Stomach smooth muscle (tissue), 2 donors: ENCODE data around the gene LECT2.

Source experiments
- H3K27ac ChIP-seq: one replicate; pipeline ENCODE4 v1.7.0; 2013; ENCODE audit warnings: mild to moderate bottlenecking, low read length, inconsistent platforms
- H3K27me3 ChIP-seq, 2 donors: one replicate each; pipeline ENCODE4 v1.7.0; 2013; ENCODE audit warnings: low read length in 2 of 2; ENCODE audit not compliant: insufficient read depth in 2 of 2, control insufficient read depth in 1 of 2
- H3K36me3 ChIP-seq, 2 donors: one replicate each; pipeline ENCODE4 v1.7.0; 2013; ENCODE audit warnings: low read length in 2 of 2; ENCODE audit not compliant: control insufficient read depth in 2 of 2, insufficient read depth in 2 of 2
- H3K4me1 ChIP-seq: one replicate; pipeline ENCODE4 v1.7.0; 2013; ENCODE audit warnings: low read length; ENCODE audit not compliant: control insufficient read depth, insufficient read depth
- H3K4me3 ChIP-seq, 2 donors: one replicate each; pipeline ENCODE4 v1.7.0; 2013; ENCODE audit warnings: low read length in 2 of 2
- H3K9ac ChIP-seq, 2 donors: one replicate each; pipeline ENCODE4 v1.7.0; 2013; ENCODE audit warnings: low read length in 2 of 2, mild to moderate bottlenecking in 1 of 2
- H3K9me3 ChIP-seq, 2 donors: one replicate each; pipeline ENCODE4 v1.7.0; 2013; ENCODE audit warnings: low read length in 2 of 2; ENCODE audit not compliant: control insufficient read depth in 2 of 2
- donor health status: healthy.
- donor health status: Pancreatic carcinoma.

The LECT2 gene

GRCh38 chr5:135905144-135905543 is 49.6 kb downstream of the LECT2 start:
- no peak overlapping the region for H3K27ac ChIP-seq
- H3K9me3 ChIP-seq: no peaks in the 10 kb centered on the region
- H3K36me3 ChIP-seq: no peaks in the 10 kb centered on the region
- H3K4me1 ChIP-seq: no peaks in the 10 kb centered on the region
- peaks cover 3 to 10% of the 10 kb centered on the region in 2 donors for H3K27me3 ChIP-seq
- no peak overlapping the region for H3K4me3 ChIP-seq
- H3K9ac ChIP-seq: no peak overlapping the region

DNA sequence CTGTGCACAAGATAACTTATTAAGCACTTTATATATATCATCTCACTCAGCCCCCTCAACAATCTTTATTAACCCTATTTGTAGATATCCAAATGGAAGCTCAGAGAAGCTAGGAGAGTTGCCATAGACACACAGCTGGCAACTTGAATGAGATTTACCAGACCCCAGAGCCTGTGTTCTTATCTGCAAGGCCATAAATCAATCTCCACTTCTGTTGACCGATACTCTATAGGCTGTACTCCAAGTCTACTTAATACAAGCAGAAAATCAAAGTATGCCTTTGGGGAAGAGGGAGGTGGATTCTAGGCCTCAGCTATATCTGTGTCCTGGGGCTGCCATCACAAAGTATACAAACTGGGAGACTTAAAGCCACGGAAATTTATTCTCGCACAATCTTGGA is 53.1 kb downstream of the LECT2 start:
- Histone ChIP-seq H3K36me3 (no peaks in the 10 kb centered on the region), H3K27me3 (peaks cover 3 to 5% of the 10 kb centered on the region in 2 donors), H3K9ac (no peak overlapping the region), H3K4me3 (no peak overlapping the region), H3K9me3 (no peaks in the 10 kb centered on the region), H3K27ac (no peak overlapping the region), H3K4me1 (no peaks in the 10 kb centered on the region)

- H3K9me3 ChIP-seq: no peaks in the 10 kb centered on the region
- peaks cover 5 to 6% of the 10 kb centered on the region in 2 donors for H3K27me3 ChIP-seq
- H3K4me3 ChIP-seq: no peak overlapping the region
- no peaks in the 10 kb centered on the region for H3K36me3 ChIP-seq
- H3K27ac ChIP-seq: no peak overlapping the region
- no peaks in the 10 kb centered on the region for H3K4me1 ChIP-seq
- no peak overlapping the region for H3K9ac ChIP-seq
Measured at GRCh38 chr5:135900276-135900675, 54.5 kb downstream of the LECT2 start.

GRCh38 chr5:135898651-135899050 is 56.1 kb downstream of the LECT2 start:
- no peaks in the 10 kb centered on the region for H3K36me3 ChIP-seq
- H3K4me1 ChIP-seq: no peaks in the 10 kb centered on the region
- H3K27ac ChIP-seq: no peak overlapping the region
- H3K4me3 ChIP-seq: no peak overlapping the region
- peaks cover 3% of the 10 kb centered on the region in 2 donors for H3K27me3 ChIP-seq
- no peaks in the 10 kb centered on the region for H3K9me3 ChIP-seq
- no peak overlapping the region for H3K9ac ChIP-seq
